ENCODE measurements around the gene SIAE.
A peak's percentile ranks its signal among the peaks of the same experiment; 100 is the strongest.

SIAE gene

DNA sequence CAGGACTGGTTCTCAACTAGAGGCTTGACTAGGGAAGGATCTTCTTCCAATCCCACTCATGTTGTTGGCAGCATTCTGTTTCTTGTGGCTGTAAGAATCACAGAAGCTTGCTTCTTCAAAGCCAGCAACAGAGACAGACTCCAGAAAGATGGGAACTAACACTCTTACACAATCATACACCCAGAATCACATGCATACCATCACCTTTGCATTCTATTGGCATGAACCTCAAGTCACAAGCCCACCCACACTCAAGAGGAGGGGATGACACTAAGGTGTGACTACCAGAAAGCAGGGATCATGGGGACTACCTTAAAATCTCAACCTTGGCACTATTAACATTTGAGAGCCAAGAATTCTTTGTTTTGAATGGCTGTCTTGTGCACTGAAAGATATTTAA, 75.9 kb downstream of the SIAE start:
- no peak overlapping the region for H3K4me3 ChIP-seq (ENCODE audit: low read depth, low read length)
- no peak for TF ChIP-seq MYC (IDR thresholded peaks at IDR 0.05; ENCODE audit: low read depth, low read length)
- TF ChIP-seq, protein P1, sequence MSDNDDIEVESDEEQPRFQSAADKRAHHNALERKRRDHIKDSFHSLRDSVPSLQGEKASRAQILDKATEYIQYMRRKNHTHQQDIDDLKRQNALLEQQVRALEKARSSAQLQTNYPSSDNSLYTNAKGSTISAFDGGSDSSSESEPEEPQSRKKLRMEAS (IDR thresholded peaks at IDR 0.05; ENCODE audit: low read depth, low read length): no peak
- TF ChIP-seq CTCF (IDR thresholded peaks at IDR 0.05; ENCODE audit: low read depth, low read length): no peak
- no peak for TF ChIP-seq POLR2A (IDR thresholded peaks at IDR 0.05; ENCODE audit: extremely low read depth, insufficient read length)
- no peak for DNase-seq (ENCODE audit: low read depth)

- TF ChIP-seq POLR2A (IDR thresholded peaks at IDR 0.05; ENCODE audit: extremely low read depth, insufficient read length) (no peak), CTCF (IDR thresholded peaks at IDR 0.05; ENCODE audit: low read depth, low read length) (no peak), MYC (IDR thresholded peaks at IDR 0.05; ENCODE audit: low read depth, low read length) (no peak)
- TF ChIP-seq, protein P1 (IDR thresholded peaks at IDR 0.05; ENCODE audit: low read depth, low read length): no peak
- no peak for DNase-seq (ENCODE audit: low read depth)
- no peak overlapping the region for H3K4me3 ChIP-seq (ENCODE audit: low read depth, low read length)
These were observed 78.2 kb downstream of the SIAE start for GRCh38 chr11:124595302-124595701.

- H3K4me3 ChIP-seq (ENCODE audit: low read depth, low read length): no peak overlapping the region
- DNase-seq (ENCODE audit: low read depth): no peak
- TF ChIP-seq CTCF (IDR thresholded peaks at IDR 0.05; ENCODE audit: low read depth, low read length) (no peak), POLR2A (IDR thresholded peaks at IDR 0.05; ENCODE audit: extremely low read depth, insufficient read length) (no peak), MYC (IDR thresholded peaks at IDR 0.05; ENCODE audit: low read depth, low read length) (no peak)
- TF ChIP-seq, protein P1 (IDR thresholded peaks at IDR 0.05; ENCODE audit: low read depth, low read length): no peak
These were observed 80.9 kb downstream of the SIAE start for GRCh38 chr11:124592627-124593026.

DNA sequence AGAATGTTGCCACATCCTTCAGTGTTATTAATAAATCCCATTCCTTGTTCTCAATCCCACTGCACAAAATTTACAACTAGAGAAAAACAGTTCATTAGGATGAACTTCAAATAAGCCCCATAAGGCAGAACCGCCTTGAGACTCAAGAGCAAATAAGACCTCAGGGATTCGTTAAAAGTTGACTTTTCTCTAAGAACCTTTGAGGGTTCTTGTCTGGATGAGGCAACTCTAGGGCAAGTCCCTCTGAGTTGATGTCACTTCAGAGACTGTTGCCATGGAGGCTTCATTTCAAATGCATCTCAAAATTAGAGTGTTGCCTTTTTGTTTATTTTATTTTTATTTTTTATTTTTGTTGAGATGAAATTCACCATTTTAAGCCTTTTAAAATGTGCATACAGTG, 82.1 kb downstream of the SIAE start:
- no peak for TF ChIP-seq MYC (IDR thresholded peaks at IDR 0.05; ENCODE audit: low read depth, low read length)
- no peak for TF ChIP-seq POLR2A (IDR thresholded peaks at IDR 0.05; ENCODE audit: extremely low read depth, insufficient read length)
- TF ChIP-seq, protein P1 (IDR thresholded peaks at IDR 0.05; ENCODE audit: low read depth, low read length): no peak
- TF ChIP-seq CTCF (IDR thresholded peaks at IDR 0.05; ENCODE audit: low read depth, low read length): no peak
- H3K4me3 ChIP-seq (ENCODE audit: low read depth, low read length): no peak overlapping the region
- no peak for DNase-seq (ENCODE audit: low read depth)

GRCh38 chr11:124586238-124586860, 87.2 kb downstream of the SIAE start:
- peak; percentile 61 for DNase-seq (ENCODE audit: low read depth)
- TF ChIP-seq, protein P1 (IDR thresholded peaks at IDR 0.05; ENCODE audit: low read depth, low read length): no peak
- TF ChIP-seq POLR2A (IDR thresholded peaks at IDR 0.05; ENCODE audit: extremely low read depth, insufficient read length) (no peak), MYC (IDR thresholded peaks at IDR 0.05; ENCODE audit: low read depth, low read length) (no peak), CTCF (IDR thresholded peaks at IDR 0.05; ENCODE audit: low read depth, low read length) (peak; percentile 79)
- no peak overlapping the region for H3K4me3 ChIP-seq (ENCODE audit: low read depth, low read length)

Measured in NB4 (cell line).